ENCODE data around the gene BTRC.

- TF ChIP-seq CTCF (IDR thresholded peaks at IDR 0.05) (no peak), ZFX (IDR thresholded peaks at IDR 0.05; ENCODE audit: borderline replicate concordance) (no peak)
Observed at GRCh38 chr10:101572126-101572525, 218.2 kb downstream of the BTRC start.
